PFSK-1 (cell line): ENCODE data around the gene LRRC42.

Experiments used
- FOXP2 ChIP-seq: optimal IDR thresholded peaks from 2 replicates; pipeline ENCODE3; 2011; ENCODE audit warnings: borderline replicate concordance, control low read depth, inconsistent platforms; ENCODE audit not compliant: insufficient read depth; ENCODE audit errors: extremely low read length, extremely low read depth
- POLR2AphosphoS5 ChIP-seq: IDR thresholded peaks from 2 replicates; pipeline ENCODE4 v1.6.1; 2012; ENCODE audit warnings: low read depth, mild to moderate bottlenecking, control low read depth, low read length, moderate library complexity
- SIN3A ChIP-seq: IDR thresholded peaks from 2 replicates; pipeline ENCODE4 v1.6.1; 2012; ENCODE audit warnings: mild to moderate bottlenecking, low read length, moderate library complexity, borderline replicate concordance; ENCODE audit not compliant: insufficient read depth
- TAF1 ChIP-seq: IDR thresholded peaks from 2 replicates; pipeline ENCODE4 v1.6.1; 2012; ENCODE audit warnings: low read length, control low read depth, borderline replicate concordance; ENCODE audit not compliant: insufficient read depth
- TF ChIP-seq, protein P1 (sequence below), 2 experiments: IDR thresholded peaks; 2 replicates each; pipeline versions ENCODE4 v1.6.1 to v1.8.0; 2011 to 2012; ENCODE audit warnings: low read depth in 2 of 2, low read length in 2 of 2, control low read depth in 1 of 2, inconsistent platforms in 1 of 2, mild to moderate bottlenecking in 1 of 2, moderate library complexity in 1 of 2; ENCODE audit not compliant: insufficient read depth in 1 of 2

Gene LRRC42

DNA sequence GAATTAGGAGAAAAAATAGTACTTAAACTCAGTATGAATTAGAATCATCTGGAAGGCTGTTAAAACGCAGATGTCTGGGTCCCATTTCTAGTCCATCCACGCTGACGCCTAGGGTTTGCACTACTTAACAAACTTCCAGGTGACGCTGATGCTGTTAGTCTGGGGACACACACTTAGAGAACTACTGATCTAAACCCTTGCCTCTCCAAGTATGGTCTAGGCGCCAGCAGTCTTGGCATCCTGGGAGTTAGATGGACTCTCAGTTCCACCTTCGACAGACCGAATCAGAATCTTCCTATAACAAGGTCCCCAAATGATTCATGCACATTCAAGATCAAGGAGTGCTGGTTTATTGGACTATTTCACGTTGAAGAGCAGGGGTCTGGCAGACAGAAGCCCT, 40.6 kb upstream of the LRRC42 start:
- TF ChIP-seq SIN3A (no peak), TAF1 (no peak), POLR2AphosphoS5 (no peak), FOXP2 (no peak)
- TF ChIP-seq, protein P1, sequence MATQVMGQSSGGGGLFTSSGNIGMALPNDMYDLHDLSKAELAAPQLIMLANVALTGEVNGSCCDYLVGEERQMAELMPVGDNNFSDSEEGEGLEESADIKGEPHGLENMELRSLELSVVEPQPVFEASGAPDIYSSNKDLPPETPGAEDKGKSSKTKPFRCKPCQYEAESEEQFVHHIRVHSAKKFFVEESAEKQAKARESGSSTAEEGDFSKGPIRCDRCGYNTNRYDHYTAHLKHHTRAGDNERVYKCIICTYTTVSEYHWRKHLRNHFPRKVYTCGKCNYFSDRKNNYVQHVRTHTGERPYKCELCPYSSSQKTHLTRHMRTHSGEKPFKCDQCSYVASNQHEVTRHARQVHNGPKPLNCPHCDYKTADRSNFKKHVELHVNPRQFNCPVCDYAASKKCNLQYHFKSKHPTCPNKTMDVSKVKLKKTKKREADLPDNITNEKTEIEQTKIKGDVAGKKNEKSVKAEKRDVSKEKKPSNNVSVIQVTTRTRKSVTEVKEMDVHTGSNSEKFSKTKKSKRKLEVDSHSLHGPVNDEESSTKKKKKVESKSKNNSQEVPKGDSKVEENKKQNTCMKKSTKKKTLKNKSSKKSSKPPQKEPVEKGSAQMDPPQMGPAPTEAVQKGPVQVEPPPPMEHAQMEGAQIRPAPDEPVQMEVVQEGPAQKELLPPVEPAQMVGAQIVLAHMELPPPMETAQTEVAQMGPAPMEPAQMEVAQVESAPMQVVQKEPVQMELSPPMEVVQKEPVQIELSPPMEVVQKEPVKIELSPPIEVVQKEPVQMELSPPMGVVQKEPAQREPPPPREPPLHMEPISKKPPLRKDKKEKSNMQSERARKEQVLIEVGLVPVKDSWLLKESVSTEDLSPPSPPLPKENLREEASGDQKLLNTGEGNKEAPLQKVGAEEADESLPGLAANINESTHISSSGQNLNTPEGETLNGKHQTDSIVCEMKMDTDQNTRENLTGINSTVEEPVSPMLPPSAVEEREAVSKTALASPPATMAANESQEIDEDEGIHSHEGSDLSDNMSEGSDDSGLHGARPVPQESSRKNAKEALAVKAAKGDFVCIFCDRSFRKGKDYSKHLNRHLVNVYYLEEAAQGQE (IDR thresholded peaks at IDR 0.05; ENCODE audit: insufficient read depth in 1 of 2, low read depth in 2 of 2, low read length in 2 of 2): no peak

DNA sequence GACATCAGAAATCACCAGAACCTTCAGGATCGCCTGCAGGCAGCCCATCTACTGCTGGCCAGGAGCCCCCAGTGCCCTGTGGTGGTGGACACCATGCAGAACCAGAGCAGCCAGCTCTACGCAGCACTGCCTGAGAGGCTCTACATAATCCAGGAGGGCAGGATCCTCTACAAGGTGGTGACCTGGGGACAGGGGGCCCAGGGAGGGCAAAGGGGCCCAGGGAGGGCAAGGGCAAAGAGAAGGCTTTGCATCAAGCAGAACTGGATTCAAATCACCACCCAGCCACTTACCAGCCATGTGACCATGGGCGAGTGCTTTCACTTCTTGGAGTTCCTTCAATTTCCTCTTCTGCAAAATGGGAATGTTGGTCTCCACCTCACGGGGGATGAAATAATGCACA, 40.0 kb upstream of the LRRC42 start:
- no peak for TF ChIP-seq SIN3A
- TF ChIP-seq TAF1: no peak
- no peak for TF ChIP-seq FOXP2

DNA sequence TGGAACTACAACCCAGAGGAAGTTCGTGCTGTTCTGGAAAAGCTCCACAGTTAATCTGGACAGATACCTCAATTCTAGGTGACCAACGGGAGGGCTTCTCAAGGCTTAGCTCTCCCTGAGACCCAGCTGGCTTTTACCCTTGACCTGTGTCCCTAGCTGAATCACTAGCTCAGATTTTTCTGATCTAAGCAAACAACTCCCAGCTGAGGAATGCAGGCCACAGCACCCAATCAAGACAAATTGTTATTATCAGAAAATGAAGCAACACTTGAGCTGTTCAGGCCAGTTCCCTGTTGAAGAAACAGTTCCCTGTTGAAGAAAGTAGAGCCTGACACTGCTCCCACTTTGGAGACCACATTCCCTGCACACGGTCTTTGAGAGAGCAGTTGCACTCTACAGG, 36.2 kb upstream of the LRRC42 start:
- TF ChIP-seq POLR2AphosphoS5 (no peak), SIN3A (no peak), TAF1 (no peak), FOXP2 (no peak)
- TF ChIP-seq, protein P1 (IDR thresholded peaks at IDR 0.05; ENCODE audit: insufficient read depth in 1 of 2, low read depth in 2 of 2, low read length in 2 of 2): no peak

DNA sequence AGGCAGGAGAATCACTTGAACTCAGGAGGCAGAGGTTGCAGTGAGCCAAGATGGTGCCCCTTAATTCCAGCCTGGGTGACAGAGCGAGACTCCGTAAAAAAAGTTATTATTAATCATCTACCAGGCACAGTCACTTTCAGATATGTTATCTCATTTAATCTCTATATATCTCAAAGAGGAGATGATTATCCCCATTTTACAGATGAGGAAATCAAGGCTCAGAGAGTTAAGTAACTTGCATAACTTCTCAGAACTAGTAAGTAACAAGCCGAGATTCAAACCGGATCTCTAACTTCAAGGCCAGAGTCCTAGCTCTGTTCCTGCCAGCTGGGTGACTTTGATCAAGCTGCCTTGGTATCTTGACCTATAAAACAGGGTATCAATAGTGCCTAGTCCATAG, 34.7 kb upstream of the LRRC42 start:
- TF ChIP-seq FOXP2 (no peak), TAF1 (no peak), POLR2AphosphoS5 (no peak), SIN3A (no peak)
- TF ChIP-seq, protein P1 (IDR thresholded peaks at IDR 0.05; ENCODE audit: insufficient read depth in 1 of 2, low read depth in 2 of 2, low read length in 2 of 2): no peak

DNA sequence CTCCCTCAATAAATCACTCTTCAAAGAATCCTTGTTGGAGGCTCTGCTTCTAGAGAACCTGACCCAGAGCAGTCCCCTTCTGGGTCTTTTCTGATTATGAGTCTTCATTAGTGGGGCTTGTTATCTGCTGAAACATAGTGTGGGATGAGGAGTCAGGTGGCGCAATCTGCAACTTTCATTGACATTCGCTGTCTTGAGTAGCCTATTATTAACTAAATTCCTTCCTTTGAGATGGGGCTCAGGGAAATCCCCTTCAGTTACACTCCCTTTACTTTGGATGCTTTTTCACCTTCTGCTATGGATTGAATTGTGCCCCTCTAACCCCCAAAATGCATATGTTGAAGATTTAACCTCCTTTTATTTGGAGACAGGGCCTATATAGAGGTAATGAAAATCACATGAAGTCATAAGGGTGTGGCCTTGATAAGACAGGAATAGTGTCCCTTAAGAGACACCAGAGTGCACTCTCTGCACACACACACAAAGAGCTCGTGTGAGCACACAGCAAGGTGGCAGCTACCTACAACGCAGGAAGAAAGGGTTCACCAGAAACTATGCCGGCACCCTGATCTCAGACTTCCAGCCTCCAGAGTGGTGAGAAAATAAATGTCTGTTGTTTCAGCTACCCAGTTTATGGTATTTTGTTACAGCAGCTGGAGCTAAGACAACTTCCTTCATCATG, 32.7 kb upstream of the LRRC42 start:
- no peak for TF ChIP-seq POLR2AphosphoS5
- no peak for TF ChIP-seq SIN3A
- TF ChIP-seq, protein P1 (IDR thresholded peaks at IDR 0.05; ENCODE audit: insufficient read depth in 1 of 2, low read depth in 2 of 2, low read length in 2 of 2): no peak
- no peak for TF ChIP-seq FOXP2
- no peak for TF ChIP-seq TAF1
